H9 (cell line): Measurements from ENCODE around the gene ST6GALNAC6. TPM values are rescaled to one million over a fixed set of nuclear protein-coding genes. Genes with fewer than 3 reads are reported as not detected.

ENCODE experiments used
- DNase-seq: peaks from one replicate; pipeline ENCODE4 v3.0.0-alpha.2; 2017
- H2AFZ ChIP-seq: one replicate; pipeline ENCODE4 v1.6.1; 2013; ENCODE audit warnings: mild to moderate bottlenecking, low read length, control low read depth, moderate library complexity
- H2AK5ac ChIP-seq: 2 replicates; pipeline ENCODE4 v1.6.1; 2013; ENCODE audit warnings: low read length, control low read depth, mixed read lengths; ENCODE audit not compliant: insufficient read length
- H2BK120ac ChIP-seq: one replicate; pipeline ENCODE4 v1.6.1; 2013; ENCODE audit warnings: low read depth, mild to moderate bottlenecking, low read length, control low read depth, inconsistent platforms; ENCODE audit not compliant: poor library complexity, severe bottlenecking
- H2BK12ac ChIP-seq: 2 replicates; pipeline ENCODE4 v1.6.1; 2013; ENCODE audit warnings: low read length, control low read depth, mixed read lengths, low read depth; ENCODE audit not compliant: insufficient read length
- H2BK15ac ChIP-seq: 2 replicates; pipeline ENCODE4 v1.6.1; 2013; ENCODE audit warnings: low read depth, low read length, control low read depth
- H2BK20ac ChIP-seq: one replicate; pipeline ENCODE4 v1.6.1; 2013; ENCODE audit warnings: low read depth, mild to moderate bottlenecking, low read length, control low read depth, inconsistent platforms; ENCODE audit not compliant: poor library complexity, severe bottlenecking
- H2BK5ac ChIP-seq: 2 replicates; pipeline ENCODE4 v1.6.1; 2013; ENCODE audit warnings: low read length, control low read depth, mixed read lengths; ENCODE audit not compliant: insufficient read length
- H3K14ac ChIP-seq: 2 replicates; pipeline ENCODE4 v1.6.1; 2013; ENCODE audit warnings: low read length, control low read depth; ENCODE audit not compliant: insufficient read depth
- H3K18ac ChIP-seq: 2 replicates; pipeline ENCODE4 v1.6.1; 2013; ENCODE audit warnings: low read depth, mild to moderate bottlenecking, mixed read lengths, low read length, control low read depth; ENCODE audit not compliant: insufficient read length
- H3K23ac ChIP-seq: 2 replicates; pipeline ENCODE4 v1.6.1; 2013; ENCODE audit warnings: low read length, control low read depth, mixed read lengths, low read depth; ENCODE audit not compliant: insufficient read length
- H3K23me2 ChIP-seq: 2 replicates; pipeline ENCODE4 v1.6.1; 2013; ENCODE audit warnings: low read depth, mild to moderate bottlenecking, mixed read lengths, low read length, control low read depth; ENCODE audit not compliant: insufficient read length, poor library complexity, severe bottlenecking
- H3K27ac ChIP-seq: 2 replicates; pipeline ENCODE4 v1.5.1; 2013; ENCODE audit warnings: low read length, control low read depth, mixed read lengths, low read depth; ENCODE audit not compliant: insufficient read length
- H3K27me3 ChIP-seq: 2 replicates; pipeline ENCODE4 v1.6.1; 2013; ENCODE audit warnings: low read length, control low read depth, inconsistent platforms; ENCODE audit not compliant: insufficient read depth
- H3K4ac ChIP-seq: 2 replicates; pipeline ENCODE4 v1.6.1; 2013; ENCODE audit warnings: low read depth, mild to moderate bottlenecking, control low read depth, inconsistent platforms, low read length, moderate library complexity
- H3K4me1 ChIP-seq: 2 replicates; pipeline ENCODE4 v1.6.1; 2013; ENCODE audit warnings: low read length, control low read depth, inconsistent platforms; ENCODE audit not compliant: insufficient read depth
- H3K4me2 ChIP-seq: 2 replicates; pipeline ENCODE4 v1.6.1; 2013; ENCODE audit warnings: low read length, control low read depth, mixed read lengths; ENCODE audit not compliant: insufficient read length, insufficient read depth
- H3K56ac ChIP-seq: 2 replicates; pipeline ENCODE4 v1.6.1; 2013; ENCODE audit warnings: low read depth, mild to moderate bottlenecking, mixed read lengths, low read length, control low read depth; ENCODE audit not compliant: insufficient read length
- H3K79me1 ChIP-seq: 2 replicates; pipeline ENCODE4 v1.6.1; 2013; ENCODE audit warnings: low read depth, mild to moderate bottlenecking, moderate library complexity, low read length, control low read depth, inconsistent platforms; ENCODE audit not compliant: insufficient read depth, poor library complexity, severe bottlenecking
- H3K79me2 ChIP-seq: 2 replicates; pipeline ENCODE4 v1.6.1; 2013; ENCODE audit warnings: low read length, control low read depth, inconsistent platforms; ENCODE audit not compliant: insufficient read depth
- H3K9ac ChIP-seq: 2 replicates; pipeline ENCODE4 v1.6.1; 2013; ENCODE audit warnings: low read length, control low read depth, mixed read lengths; ENCODE audit not compliant: insufficient read length; ENCODE audit errors: extremely low read depth
- H3K9me3 ChIP-seq: one replicate; pipeline ENCODE4 v1.6.1; 2013; ENCODE audit warnings: low read depth, low read length, inconsistent platforms; ENCODE audit not compliant: control insufficient read depth
- H3T11ph ChIP-seq: one replicate; pipeline ENCODE4 v1.6.1; 2013; ENCODE audit warnings: mild to moderate bottlenecking, low read length, control low read depth, inconsistent platforms
- H4K20me1 ChIP-seq: one replicate; pipeline ENCODE4 v1.6.1; 2013; ENCODE audit not compliant: control insufficient read depth, insufficient read length, insufficient read depth
- H4K5ac ChIP-seq: 2 replicates; pipeline ENCODE4 v1.6.1; 2013; ENCODE audit warnings: low read depth, mild to moderate bottlenecking, mixed read lengths, low read length, control low read depth; ENCODE audit not compliant: insufficient read length
- H4K8ac ChIP-seq: replicated peaks from 2 replicates; pipeline ENCODE4 v1.6.1; 2013; ENCODE audit warnings: low read length, control low read depth, mixed read lengths, low read depth; ENCODE audit not compliant: insufficient read length
- H4K91ac ChIP-seq: 2 replicates; pipeline ENCODE4 v1.6.1; 2013; ENCODE audit warnings: low read depth, mild to moderate bottlenecking, moderate library complexity, mixed read lengths, low read length, control low read depth; ENCODE audit not compliant: insufficient read length
- H3K27ac Mint-ChIP-seq, 3 experiments: 2 replicates in 2 of 3; 3 replicates in 1 of 3; pipeline ENCODE4 v1.8.0; 2020 to 2021; ENCODE audit warnings: mixed read lengths in 3 of 3, mild to moderate bottlenecking in 1 of 3, moderate library complexity in 1 of 3
- H3K27me3 Mint-ChIP-seq: 2 replicates; pipeline ENCODE4 v1.8.0; 2021; ENCODE audit warnings: low read depth, mild to moderate bottlenecking, moderate library complexity, mixed read lengths
- H3K36me3 Mint-ChIP-seq, 3 experiments: 2 replicates in 2 of 3; 3 replicates in 1 of 3; pipeline ENCODE4 v1.8.0; 2020 to 2021; ENCODE audit warnings: low read depth in 3 of 3, mixed read lengths in 3 of 3; ENCODE audit not compliant: insufficient read depth in 1 of 3
- H3K4me1 Mint-ChIP-seq, 2 experiments: 2 replicates each; pipeline ENCODE4 v1.8.0; 2020; ENCODE audit warnings: mixed read lengths in 2 of 2
- H3K4me3 Mint-ChIP-seq, 2 experiments: 2 replicates in 1 of 2; 3 replicates in 1 of 2; pipeline ENCODE4 v1.8.0; 2020 to 2021; ENCODE audit warnings: mild to moderate bottlenecking in 2 of 2, mixed read lengths in 2 of 2, moderate library complexity in 1 of 2
- H3K9me3 Mint-ChIP-seq, 2 experiments: 2 replicates in 1 of 2; 3 replicates in 1 of 2; pipeline ENCODE4 v1.8.0; 2020; ENCODE audit warnings: mild to moderate bottlenecking in 2 of 2, mixed read lengths in 2 of 2, moderate library complexity in 1 of 2
- WGBS: extraction: QIAGEN DNeasy Blood & Tissue Kit; methylation state at CpG from one replicate; pipeline ENCODE4 v1.1.7; 2013; ENCODE audit warnings: missing lambda C conversion rate, low lambda C conversion rate, mixed read lengths; ENCODE audit not compliant: insufficient read length; ENCODE audit errors: extremely low coverage; 5-methylcytosine and 5-hydroxymethylcytosine counted together
- total RNA-seq: library from RNA; stranded (reverse); gene quantifications from 2 replicates; pipeline ENCODE4 v1.2.1, GENCODE V29; 2021
- TF ChIP-seq, protein P1 (sequence below): fragments of 200-600 bp; sonication (generic); conservative IDR thresholded peaks from 3 replicates; pipeline ENCODE4 v1.8.0; 2021; ENCODE audit warnings: antibody characterized with exemption, mild to moderate bottlenecking

ST6GALNAC6 gene
- total RNA-seq, 1 experiment from 2014 or later, result 29.8 TPM

GRCh38 chr9:127927201-127927987 is 28.0 kb upstream of the ST6GALNAC6 start:
- H2BK5ac ChIP-seq, result no peak overlapping the region
- H2AFZ ChIP-seq, result no peak overlapping the region
- H3K9me3 ChIP-seq, result no peaks in the 10 kb centered on the region
- DNase-seq, result peak; percentile 97
- H3K23me2 ChIP-seq, result peaks cover 16% of the 10 kb centered on the region
- TF ChIP-seq, protein P1, sequence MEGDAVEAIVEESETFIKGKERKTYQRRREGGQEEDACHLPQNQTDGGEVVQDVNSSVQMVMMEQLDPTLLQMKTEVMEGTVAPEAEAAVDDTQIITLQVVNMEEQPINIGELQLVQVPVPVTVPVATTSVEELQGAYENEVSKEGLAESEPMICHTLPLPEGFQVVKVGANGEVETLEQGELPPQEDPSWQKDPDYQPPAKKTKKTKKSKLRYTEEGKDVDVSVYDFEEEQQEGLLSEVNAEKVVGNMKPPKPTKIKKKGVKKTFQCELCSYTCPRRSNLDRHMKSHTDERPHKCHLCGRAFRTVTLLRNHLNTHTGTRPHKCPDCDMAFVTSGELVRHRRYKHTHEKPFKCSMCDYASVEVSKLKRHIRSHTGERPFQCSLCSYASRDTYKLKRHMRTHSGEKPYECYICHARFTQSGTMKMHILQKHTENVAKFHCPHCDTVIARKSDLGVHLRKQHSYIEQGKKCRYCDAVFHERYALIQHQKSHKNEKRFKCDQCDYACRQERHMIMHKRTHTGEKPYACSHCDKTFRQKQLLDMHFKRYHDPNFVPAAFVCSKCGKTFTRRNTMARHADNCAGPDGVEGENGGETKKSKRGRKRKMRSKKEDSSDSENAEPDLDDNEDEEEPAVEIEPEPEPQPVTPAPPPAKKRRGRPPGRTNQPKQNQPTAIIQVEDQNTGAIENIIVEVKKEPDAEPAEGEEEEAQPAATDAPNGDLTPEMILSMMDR, result no peak
- WGBS, result no CpG with 5 or more reads among the region's 56 CpGs
- H3K14ac ChIP-seq, result 0 out of 2 replicates have a peak overlapping the region, but pooled peaks have one; percentile 27
- Mint-ChIP-seq H3K4me3 (peak overlapping the region; percentile 92 to 97), H3K27me3 (peaks cover 26% of the 10 kb centered on the region), H3K36me3 (peaks cover 2 to 6% (median 6%) of the 10 kb centered on the region in 3 experiments; a peak in 5 of 7 replicates), H3K4me1 (peaks cover 21 to 34% of the 10 kb centered on the region in 2 experiments), H3K27ac (peak overlapping the region; percentile 84 to 99 (median 91); a peak in 4 of 7 replicates), H3K9me3 (no peaks in the 10 kb centered on the region)
- H3K18ac ChIP-seq, result no peak overlapping the region
- H3K4me1 ChIP-seq, result peaks cover 2% of the 10 kb centered on the region; the same call in 1 of the 2 replicates
- peak overlapping the region; percentile 5 for H3K9ac ChIP-seq
- H3K79me2 ChIP-seq, result no peaks in the 10 kb centered on the region
- H3K79me1 ChIP-seq, result no peaks in the 10 kb centered on the region
- H3K23ac ChIP-seq, result no peak overlapping the region
- no peak overlapping the region for H4K5ac ChIP-seq
- no peak overlapping the region for H3K27ac ChIP-seq
- H3K4me2 ChIP-seq, result peak overlapping the region; percentile 93
- H2BK12ac ChIP-seq, result no peak overlapping the region
- no peak overlapping the region for H2AK5ac ChIP-seq
- no peak overlapping the region for H3K56ac ChIP-seq
- H2BK15ac ChIP-seq, result no peak overlapping the region
- no peaks in the 10 kb centered on the region for H3K27me3 ChIP-seq
- H2BK20ac ChIP-seq, result no peak overlapping the region
- no peak overlapping the region for H4K8ac ChIP-seq
- no peaks in the 10 kb centered on the region for H4K20me1 ChIP-seq
- H4K91ac ChIP-seq, result no peak overlapping the region
- no peak overlapping the region for H3K4ac ChIP-seq
- H2BK120ac ChIP-seq, result no peak overlapping the region
- no peak overlapping the region for H3T11ph ChIP-seq
